ENCODE measurements around the gene TOMM20L.

Gene TOMM20L

GRCh38 chr14:58426670-58427280 is 31.0 kb downstream of the TOMM20L start (continued):
- no peak for TF ChIP-seq ZBTB49 (tag by site-specific recombination; IDR thresholded peaks at IDR 0.05; ENCODE audit: low read depth)
- TF ChIP-seq ZBTB20 (tag by site-specific recombination; IDR thresholded peaks at IDR 0.05) = peak; percentile 18; the same call in 1 of the 2 replicates
- TF ChIP-seq ZNF529 (tag by site-specific recombination; IDR thresholded peaks at IDR 0.05; ENCODE audit: insufficient replicate concordance) = no peak
- TF ChIP-seq ZNF473 (tag by site-specific recombination; IDR thresholded peaks at IDR 0.05) = no peak

- Histone ChIP-seq H3K36me3 (ENCODE audit: control insufficient read depth in 2 of 2, insufficient read depth in 1 of 2, low read length in 2 of 2) (peaks cover 32 to 34% of the 10 kb centered on the region in 2 experiments), H3K27ac (ENCODE audit: extremely low read depth, low read depth, low read length) (peak within 1 kb of the TSS; percentile 81), H3K4me3 (ENCODE audit: low read depth, low read length) (peak within 1 kb of the TSS; percentile 65), H3K4me1 (ENCODE audit: control insufficient read depth, insufficient read depth, low read length) (no peaks in the 10 kb centered on the region), H3K9me3 (ENCODE audit: control insufficient read depth, insufficient read depth, low read depth, low read length) (no peaks in the 10 kb centered on the region)
- ChIA-PET CTCF (interaction anchor here (0.6 to 1.6 kb wide), 6 partner anchors 32 to 879 kb away, joined by 3 to 8 read pairs (median 4); partner anchors contain the start of gene TOMM20L), POLR2A (interaction anchor here (0.5 to 1.8 kb wide), 12 partner anchors 15 to 251 kb away, joined by 3 to 16 read pairs (median 4); partner anchors contain the start of genes ARID4A, PSMA3 and TOMM20L)
- TF ChIP-seq ZIC2 (tag by site-specific recombination; IDR thresholded peaks at IDR 0.05) (no peak), ZBTB11 (tag by site-specific recombination; conservative IDR thresholded peaks at IDR 0.05; ENCODE audit: low read depth) (peak; percentile 99), GLIS1 (tag by site-specific recombination; IDR thresholded peaks at IDR 0.05) (peak; percentile 22; the same call in 1 of the 2 replicates), ZNF692 (tag by site-specific recombination; IDR thresholded peaks at IDR 0.05) (peak; percentile 69), YY2 (tag by site-specific recombination; IDR thresholded peaks at IDR 0.05) (no peak), ZNF138 (tag by site-specific recombination; IDR thresholded peaks at IDR 0.05; ENCODE audit: borderline replicate concordance) (no peak), ZNF146 (tag by site-specific recombination; IDR thresholded peaks at IDR 0.05) (peak; percentile 58), ZNF600 (tag by site-specific recombination; IDR thresholded peaks at IDR 0.05) (peak; percentile 71), ZFP3 (tag by site-specific recombination; IDR thresholded peaks at IDR 0.05; ENCODE audit: low read depth) (no peak), ZNF433 (tag by site-specific recombination; IDR thresholded peaks at IDR 0.05; ENCODE audit: low read depth) (no peak), ZNF354C (tag by site-specific recombination; IDR thresholded peaks at IDR 0.05; ENCODE audit: borderline replicate concordance, low read depth) (no peak), ZXDB (tag by site-specific recombination; IDR thresholded peaks at IDR 0.05) (peak; percentile 93), ZNF335 (tag by site-specific recombination; conservative IDR thresholded peaks at IDR 0.05) (peak; percentile 65), ZNF248 (tag by site-specific recombination; IDR thresholded peaks at IDR 0.05) (no peak), KLF10 (tag by site-specific recombination; IDR thresholded peaks at IDR 0.05) (peak; percentile 57), ZNF707 (tag by site-specific recombination; IDR thresholded peaks at IDR 0.05) (no peak), ZBTB48 (tag by site-specific recombination; IDR thresholded peaks at IDR 0.05) (peak; percentile 92), ZNF639 (tag by site-specific recombination; IDR thresholded peaks at IDR 0.05) (peak; percentile 78; the same call in 1 of the 2 replicates), PATZ1 (tag by site-specific recombination; IDR thresholded peaks at IDR 0.05) (peak; percentile 46), MEIS1 (CRISPR knock-in tag; IDR thresholded peaks at IDR 0.05; ENCODE audit: borderline replicate concordance) (no peak)
Observed at GRCh38 chr14:58427281-58428117, 31.8 kb downstream of the TOMM20L start, which contains the start of the genes KIAA0586 and TIMM9. Gene KIAA0586 (plus strand): TSS chr14:58427719. CDS start chr14:58428265, 546 bp downstream. Gene TIMM9 (minus strand): TSS chr14:58427531. CDS start chr14:58411945, 15,586 bp downstream.
